NT2/D1 (cell line): ENCODE results near the gene KRTAP29-1.

Source experiments
- SUZ12 ChIP-seq: IDR thresholded peaks from 2 replicates; pipeline ENCODE4 v1.6.1; 2011; ENCODE audit not compliant: insufficient read length, insufficient read depth; ENCODE audit errors: extremely low read depth
- YY1 ChIP-seq: IDR thresholded peaks from 2 replicates; pipeline ENCODE4 v1.6.1; 2011; ENCODE audit not compliant: insufficient read length, insufficient read depth
- ZNF274 ChIP-seq: IDR thresholded peaks from 2 replicates; pipeline ENCODE4 v1.6.1; 2011; ENCODE audit warnings: mild to moderate bottlenecking, low read depth, low read length

DNA sequence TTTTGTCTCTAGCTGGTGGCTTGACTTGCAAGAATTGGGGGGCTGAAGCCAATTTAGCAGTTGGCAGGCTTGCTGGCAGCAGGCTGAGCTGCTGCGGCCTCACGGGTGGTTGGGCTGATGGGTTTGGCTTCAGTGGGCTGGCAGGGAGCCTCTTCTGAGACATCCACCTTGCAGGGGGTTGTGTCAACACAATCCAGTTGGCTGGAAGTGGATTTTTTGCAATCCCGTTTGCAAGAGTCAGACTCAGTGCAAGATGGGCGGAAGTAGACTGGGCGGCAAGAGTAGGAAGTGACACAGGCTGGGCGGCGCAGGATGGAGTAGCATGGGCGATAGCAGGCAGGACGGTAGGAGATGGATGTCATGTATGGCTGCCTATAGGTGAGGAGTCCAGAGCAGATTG lies 5.0 kb upstream of the KRTAP29-1 start:
- TF ChIP-seq YY1 (no peak), ZNF274 (no peak), SUZ12 (no peak)
